Right lung (tissue), 10 donors: ENCODE results near the gene OR2A2. TPM values are rescaled to one million over a fixed set of nuclear protein-coding genes. Genes with fewer than 3 reads are reported as not detected.
"Not testable (repeated sequence)": the region's sequence is repeated elsewhere in the genome, so short reads cannot be mapped to it uniquely, and the experiment has no call there.

Experiments
- DNase-seq, 2 donors: peaks; one replicate each; pipeline ENCODE4 v3.0.0-alpha.2; 2013
- long read RNA-seq, 8 donors: transcript quantifications; one replicate each; lab custom pipeline, GENCODE V29; 2026
- polyA plus RNA-seq, 5 donors: library from polyadenylated mRNA; unstranded; fragments of 120-200 nt; gene quantifications; one replicate each; pipeline versions ENCODE4 v1.2.1 to v1.2.3, GENCODE V29; 2013; ENCODE audit warnings: inconsistent platforms in 1 of 5, low replicate concordance in 1 of 5; ENCODE audit not compliant: insufficient read length in 5 of 5, insufficient read depth in 1 of 5

OR2A2 gene, protein sequence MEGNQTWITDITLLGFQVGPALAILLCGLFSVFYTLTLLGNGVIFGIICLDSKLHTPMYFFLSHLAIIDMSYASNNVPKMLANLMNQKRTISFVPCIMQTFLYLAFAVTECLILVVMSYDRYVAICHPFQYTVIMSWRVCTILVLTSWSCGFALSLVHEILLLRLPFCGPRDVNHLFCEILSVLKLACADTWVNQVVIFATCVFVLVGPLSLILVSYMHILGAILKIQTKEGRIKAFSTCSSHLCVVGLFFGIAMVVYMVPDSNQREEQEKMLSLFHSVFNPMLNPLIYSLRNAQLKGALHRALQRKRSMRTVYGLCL
- not detected for polyA plus RNA-seq
- long read RNA-seq, donor 1, partial matches to known transcripts = 0 of 1 reads
- long read RNA-seq, donor 1, other reads (novel, unspliced or antisense) = 0 of 1 reads
- long read RNA-seq, donor 2 = 0 reads
- long read RNA-seq, donor 3 = 0 reads
- long read RNA-seq, donor 4 = 0 reads
- long read RNA-seq, donor 5 = 0 reads
- long read RNA-seq, donor 6 = 0 reads
- long read RNA-seq, donor 7 = 0 reads
- long read RNA-seq, donor 8 = 0 reads

DNA sequence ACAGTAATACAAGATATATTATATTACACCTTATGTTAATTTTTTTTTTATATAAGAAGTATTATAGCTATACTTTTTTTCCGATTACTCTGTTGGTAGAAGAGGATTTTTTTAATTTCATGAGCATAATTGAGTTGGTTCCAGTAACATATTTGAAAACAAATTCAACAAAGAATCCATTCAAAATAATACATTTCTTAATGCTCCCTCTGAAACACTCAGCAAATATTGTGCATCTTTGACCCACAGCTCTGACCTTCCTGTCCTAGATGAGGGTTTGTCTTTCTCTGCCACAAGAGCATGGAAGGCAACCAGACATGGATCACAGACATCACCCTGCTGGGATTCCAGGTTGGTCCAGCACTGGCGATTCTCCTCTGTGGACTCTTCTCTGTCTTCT lies at the start of gene OR2A2:
Gene OR2A2, plus strand, starts transcription at position 301 of the 400 bp plus-strand sequence. Its CDS starts 0 bp downstream, at position 301.
- DNase-seq = no peak

DNA sequence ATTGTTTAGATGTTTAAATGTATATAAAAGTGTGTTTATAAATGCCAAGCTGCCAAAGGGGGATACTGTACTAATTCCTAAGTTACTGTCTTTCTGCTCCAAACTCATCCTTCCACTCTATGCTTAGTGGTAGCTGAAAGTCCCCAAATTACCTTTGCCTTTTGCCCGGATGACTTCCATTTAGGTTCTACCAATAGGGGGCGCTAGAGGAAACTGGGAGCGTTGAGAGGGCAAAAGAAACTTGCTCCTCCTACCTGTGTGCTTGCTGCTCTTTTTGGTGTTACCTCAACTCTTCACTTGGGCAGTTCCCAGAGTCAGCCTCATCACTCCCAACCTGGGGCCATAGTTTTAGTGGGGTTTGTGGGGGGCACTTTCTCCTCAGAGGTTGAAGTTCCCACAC lies 45.7 kb upstream of the OR2A2 start:
- DNase-seq = no peak

DNA sequence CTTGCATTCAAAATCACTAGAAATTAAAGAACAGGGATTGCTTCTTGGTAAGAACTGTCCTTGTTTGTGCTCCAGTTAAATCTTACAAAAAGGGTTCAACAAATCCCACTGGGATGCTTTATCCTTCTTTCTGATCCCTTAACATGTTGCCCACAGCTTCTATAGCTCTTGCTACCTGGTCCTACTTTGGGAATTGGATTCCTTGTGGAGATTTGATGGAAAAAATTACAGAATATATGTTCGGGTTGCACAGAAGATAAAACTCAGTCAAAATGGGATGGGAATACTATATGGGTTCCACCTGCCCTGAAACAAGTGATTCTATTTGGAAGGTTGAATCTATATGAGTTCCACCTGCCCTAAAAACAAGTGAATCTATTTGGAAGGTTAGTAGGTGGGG lies 39.9 kb upstream of the OR2A2 start, which contains the start of gene OR2A25:
Gene OR2A25, plus strand, starts transcription at position 301 of the 400 bp plus-strand sequence. CDS start 4,409 bp downstream, outside the sequence.
- DNase-seq = no peak

DNA sequence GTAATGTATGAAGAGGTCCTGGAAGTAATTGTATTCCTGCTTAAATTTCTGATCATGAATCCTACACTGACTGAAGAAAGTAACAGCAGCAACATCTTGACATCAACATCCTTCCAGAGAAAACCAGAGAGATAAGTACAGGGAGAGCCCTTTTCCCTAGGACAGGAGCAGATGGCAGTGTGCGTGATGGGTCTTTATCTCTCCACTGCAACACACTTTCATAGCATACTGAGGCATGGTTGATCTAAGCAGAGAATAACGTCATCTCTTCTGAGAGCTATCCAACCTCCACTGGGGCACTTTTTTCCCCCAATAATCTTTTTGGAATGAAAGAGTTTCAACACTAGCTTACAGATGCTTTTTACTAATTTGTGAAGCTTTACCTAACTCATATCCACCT lies 39.4 kb upstream of the OR2A2 start:
- DNase-seq = no peak

DNA sequence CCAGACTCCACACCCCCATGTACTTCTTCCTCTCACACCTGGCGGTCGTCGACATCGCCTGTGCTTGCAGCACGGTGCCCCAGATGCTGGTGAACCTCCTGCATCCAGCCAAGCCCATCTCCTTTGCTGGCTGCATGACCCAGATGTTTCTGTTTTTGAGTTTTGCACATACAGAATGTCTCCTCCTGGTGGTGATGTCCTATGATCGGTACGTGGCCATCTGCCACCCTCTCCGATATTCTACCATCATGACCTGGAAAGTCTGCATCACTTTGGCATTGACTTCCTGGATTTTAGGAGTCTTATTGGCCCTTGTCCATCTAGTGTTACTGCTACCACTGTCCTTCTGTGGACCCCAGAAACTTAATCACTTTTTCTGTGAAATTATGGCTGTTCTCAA lies 35.0 kb upstream of the OR2A2 start:
- DNase-seq = no peak

DNA sequence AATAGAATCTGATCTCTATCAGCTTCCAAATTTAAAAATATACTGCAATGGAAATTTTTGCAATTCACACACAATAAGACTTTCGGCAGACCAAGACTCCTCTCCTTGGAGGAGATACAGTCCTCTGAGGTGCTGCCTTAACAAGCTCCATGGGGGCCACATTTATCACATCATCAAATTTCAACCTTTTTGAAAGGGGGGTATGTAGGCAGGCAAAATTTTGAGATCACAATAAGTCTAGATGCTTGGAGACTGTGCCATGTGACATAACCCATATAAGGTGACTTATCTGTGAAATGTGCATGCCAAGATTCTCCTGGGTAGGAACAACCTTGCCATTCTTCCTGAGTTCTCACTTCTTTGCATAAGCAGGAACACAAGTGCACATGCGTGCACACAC lies 23.4 kb upstream of the OR2A2 start, which contains the start of gene OR2A12:
Gene OR2A12, plus strand, starts transcription at position 301 of the 400 bp plus-strand sequence. CDS start 8,830 bp downstream, outside the sequence.
- DNase-seq = no peak

DNA sequence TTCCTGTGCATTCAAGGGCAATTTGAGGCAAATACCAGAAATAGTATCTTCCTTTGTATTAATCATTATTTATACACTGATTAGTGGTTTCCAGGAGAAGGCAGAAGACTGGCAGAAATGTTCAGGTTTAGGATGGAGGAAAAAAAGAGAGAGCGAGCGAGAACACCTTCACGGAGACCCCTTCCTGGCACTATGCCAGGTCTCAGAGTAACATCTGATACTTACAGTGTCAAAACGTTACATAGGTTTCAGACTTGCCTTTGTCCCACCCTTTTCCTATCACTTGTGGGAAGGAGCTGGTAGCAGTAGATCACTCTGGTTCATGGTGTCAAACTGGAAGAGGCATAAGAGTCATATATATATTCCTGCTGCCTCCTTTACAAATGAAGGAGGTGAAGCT lies 22.7 kb upstream of the OR2A2 start:
- DNase-seq = no peak

DNA sequence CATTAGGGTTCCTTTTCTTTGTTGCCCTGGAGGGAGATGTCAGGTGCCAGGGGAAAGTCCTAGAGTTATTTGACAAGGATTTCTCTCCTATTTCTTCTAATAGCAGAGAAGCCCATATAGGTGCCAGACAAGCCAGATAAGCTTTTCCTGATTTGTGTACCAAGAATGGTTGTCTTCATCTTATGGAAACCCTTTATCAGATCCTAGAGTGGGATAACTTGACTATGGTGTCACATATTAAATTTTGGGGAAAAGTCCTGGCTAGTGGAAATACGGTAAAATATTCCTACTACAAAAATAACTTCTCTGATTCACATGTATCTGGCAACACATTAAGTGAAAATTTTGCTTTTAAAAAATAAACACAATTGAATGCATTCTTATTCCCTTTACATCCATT lies 22.2 kb upstream of the OR2A2 start:
- DNase-seq = no peak

DNA sequence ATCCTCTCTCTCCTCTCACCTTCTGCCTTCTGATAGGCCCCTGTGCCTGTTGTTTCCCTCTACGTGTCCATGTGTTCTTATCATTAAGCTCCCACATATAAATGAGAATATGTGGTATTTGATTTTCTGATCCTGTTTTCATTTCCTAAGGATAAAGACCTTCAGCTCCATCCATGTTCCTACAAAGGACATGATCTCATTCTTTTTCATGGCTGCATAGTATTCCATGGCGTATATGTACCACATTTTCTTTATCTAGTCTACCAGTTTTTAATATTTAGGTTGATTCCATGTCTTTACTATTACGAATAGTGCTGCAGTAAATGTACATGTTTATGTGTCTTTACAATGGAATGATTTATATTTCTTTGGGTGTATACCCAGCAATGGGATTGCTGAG lies 18.7 kb upstream of the OR2A2 start:
- DNase-seq = no peak

DNA sequence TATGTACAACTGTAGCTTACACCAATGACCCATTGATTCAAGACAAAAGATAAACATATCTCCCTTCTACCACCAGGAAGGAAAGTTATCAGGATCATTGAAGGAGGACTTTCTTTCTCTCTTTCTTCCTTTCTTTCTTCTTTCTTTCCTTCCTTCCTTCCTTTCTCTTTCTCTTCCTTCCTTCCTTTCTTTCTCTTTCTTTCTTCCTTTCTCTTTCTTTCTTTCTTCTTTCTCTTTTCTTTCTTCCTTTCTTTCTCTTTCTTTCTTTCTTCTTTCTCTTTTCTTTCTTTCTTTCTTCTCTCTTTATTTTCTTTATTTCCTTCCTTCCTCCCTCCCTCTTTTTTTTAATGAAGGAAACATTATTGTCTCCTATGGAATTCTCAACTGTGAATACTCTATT lies 10.6 kb upstream of the OR2A2 start:
- no peak for DNase-seq

DNA sequence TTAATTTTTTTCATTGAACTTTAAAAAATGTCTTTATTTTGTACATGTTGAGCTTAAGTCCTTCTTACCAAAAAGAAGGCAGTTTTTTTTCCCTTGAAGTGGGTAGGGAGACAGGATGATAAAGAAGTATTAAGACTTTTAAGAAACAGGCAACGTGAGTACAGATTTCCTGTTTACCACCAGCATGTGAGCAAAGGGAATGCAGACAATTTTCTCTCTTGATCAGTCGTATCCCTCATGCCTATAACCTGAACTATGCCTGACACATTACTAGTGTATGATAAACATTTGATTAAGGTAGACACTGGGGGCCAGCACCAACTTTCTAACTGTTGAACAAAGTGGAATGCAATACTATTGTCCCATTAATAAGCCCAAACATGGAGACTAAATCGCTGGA lies 8.8 kb upstream of the OR2A2 start:
- no peak for DNase-seq

DNA sequence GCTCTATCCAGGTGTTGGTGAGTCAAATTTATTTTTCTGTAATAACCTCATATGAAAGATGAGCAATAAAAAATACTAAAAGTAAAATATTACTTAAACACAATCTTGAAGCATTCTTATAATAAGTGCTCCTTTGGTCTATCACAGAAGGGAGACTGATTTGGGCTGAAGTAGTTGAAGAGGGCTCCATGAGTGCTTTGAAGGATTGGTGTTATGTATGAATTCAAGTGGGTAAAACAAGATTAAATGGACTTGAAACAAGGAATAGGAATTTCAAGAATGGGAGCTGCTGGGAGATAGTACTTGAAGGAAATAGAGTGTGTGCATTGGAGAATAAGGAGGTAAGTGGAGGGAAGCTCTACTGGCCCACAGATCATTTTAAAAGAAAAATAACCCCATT lies 7.3 kb upstream of the OR2A2 start:
- no peak for DNase-seq

DNA sequence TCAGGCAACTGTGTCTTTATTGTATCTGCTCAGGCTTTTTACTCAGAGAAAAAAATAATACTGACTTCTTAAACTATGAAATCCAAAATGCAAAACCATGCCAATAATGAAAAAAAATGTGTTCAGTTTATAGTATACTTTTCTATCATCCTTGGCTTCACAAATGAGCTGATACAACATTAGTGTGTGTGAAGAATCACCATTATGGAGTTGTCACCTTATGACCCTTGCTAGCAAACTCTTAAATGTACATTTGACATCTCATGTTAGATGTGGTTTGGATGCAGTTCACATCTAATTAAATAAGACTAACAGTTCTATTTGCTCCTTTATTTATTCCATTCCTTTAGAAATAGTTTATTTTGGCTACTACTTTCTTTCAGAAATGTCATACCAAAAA lies 4.2 kb upstream of the OR2A2 start:
- peak; percentile 40 for DNase-seq

DNA sequence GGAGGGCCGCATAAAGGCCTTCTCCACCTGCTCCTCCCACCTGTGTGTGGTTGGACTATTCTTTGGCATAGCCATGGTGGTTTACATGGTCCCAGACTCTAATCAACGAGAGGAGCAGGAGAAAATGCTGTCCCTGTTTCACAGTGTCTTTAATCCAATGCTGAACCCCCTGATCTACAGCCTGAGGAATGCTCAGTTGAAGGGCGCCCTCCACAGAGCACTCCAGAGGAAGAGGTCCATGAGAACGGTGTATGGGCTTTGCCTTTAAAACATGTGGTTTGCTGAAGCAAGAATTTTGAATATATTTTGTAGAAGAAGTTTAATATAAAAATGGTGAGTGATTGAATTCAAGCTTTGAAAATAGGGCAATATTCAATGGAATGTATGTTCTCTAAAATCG lies 889 bp downstream of the OR2A2 start:
- no peak for DNase-seq

DNA sequence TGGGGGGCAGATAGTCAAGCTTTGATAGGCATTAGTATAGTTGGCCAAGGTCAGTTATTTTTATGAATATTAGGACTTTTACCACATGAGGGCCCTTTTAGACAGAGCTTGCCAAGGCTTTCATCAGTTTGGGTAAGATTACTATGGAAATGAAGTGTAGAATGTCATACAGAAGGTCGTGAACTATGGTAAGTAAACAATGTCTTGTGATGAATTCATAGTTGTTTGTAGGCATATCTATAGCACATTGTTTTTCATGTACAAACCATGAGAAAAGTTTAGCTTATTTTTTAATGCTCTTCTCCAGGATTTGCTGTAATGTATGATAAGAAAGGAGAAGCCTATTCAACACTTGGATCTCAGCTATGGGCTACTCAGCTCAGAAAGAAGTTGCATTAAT lies 4.3 kb downstream of the OR2A2 start:
- DNase-seq = peak; percentile 67 to 77

DNA sequence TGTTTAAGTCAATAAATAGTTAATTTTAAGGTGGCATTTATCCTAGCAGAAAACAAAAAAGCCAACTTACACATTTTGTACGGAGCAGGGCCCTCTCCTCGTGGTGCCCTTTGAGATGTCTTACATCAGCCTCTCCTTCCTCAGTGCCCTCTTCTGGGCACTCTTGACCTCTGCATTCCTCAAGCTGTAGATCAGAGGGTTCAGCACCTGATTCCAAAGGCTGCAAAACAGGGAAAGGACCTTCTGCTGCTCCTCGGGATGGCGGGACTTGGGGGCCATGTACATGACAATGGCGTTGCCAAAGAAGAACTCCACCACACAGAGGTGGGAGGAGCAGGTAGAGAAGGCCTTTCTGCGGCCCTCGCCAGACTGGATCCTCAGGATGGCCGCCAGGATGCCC lies 9.0 kb downstream of the OR2A2 start:
- DNase-seq = no peak

DNA sequence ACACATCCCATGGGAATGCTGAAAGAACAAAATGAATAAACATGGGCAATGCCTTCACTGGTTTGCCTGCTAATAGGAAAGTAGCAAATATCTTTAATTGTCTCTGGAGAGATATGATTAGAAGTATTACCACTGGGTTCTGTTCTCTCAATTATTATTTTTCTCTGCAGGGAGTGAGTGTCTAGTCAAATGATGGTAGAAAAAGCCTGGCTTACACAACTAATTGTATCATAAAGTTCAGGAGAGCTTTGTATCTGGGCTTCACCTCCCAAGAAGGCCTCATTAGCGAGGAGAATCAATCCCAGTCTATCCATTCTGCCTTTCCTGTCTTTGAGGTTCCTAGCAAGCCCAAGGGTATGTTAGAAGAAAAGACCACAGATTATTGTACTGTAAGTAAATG lies 13.5 kb downstream of the OR2A2 start, which contains the start of gene OR2A14:
Gene OR2A14, plus strand, starts transcription at position 301 of the 400 bp plus-strand sequence. CDS start 5,937 bp downstream, outside the sequence.
- DNase-seq = no peak

DNA sequence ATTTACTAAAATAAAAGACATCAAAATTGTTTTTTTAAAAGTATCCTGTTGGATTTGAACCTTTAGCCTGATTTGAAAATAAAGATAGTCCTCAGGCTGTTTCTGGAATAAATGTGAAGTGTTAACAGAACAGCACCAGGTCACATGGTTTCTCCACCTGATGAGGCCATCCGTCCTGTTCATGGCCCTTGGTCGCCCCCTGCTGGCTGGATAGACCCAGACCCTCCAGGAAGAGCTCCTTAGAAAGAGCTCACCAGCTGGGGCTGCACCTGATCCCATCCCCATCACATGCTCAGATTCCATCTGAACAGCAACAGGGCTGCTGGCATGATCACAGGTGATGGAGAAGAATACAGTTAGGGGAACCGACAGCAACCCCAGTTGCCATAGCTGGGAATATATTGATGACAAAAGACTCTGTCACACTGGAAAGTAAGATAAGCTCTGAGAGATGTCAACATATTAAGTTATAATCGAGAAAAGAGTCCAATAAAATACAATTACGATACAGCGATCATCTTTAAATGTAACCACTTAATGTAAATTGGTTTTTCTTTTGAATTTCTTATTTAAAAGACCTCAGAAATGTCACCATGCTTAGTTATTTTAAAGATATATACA lies 18.4 kb downstream of the OR2A2 start:
- DNase-seq = peak; percentile 60 to 78

DNA sequence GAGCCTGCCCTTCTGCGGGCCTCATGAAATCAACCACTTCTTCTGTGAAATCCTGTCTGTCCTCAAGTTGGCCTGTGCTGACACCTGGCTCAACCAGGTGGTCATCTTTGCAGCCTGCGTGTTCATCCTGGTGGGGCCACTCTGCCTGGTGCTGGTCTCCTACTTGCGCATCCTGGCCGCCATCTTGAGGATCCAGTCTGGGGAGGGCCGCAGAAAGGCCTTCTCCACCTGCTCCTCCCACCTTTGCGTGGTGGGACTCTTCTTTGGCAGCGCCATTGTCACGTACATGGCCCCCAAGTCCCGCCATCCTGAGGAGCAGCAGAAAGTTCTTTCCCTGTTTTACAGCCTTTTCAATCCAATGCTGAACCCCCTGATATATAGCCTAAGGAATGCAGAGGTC lies 20.2 kb downstream of the OR2A2 start:
- not testable (repeated sequence) for DNase-seq

DNA sequence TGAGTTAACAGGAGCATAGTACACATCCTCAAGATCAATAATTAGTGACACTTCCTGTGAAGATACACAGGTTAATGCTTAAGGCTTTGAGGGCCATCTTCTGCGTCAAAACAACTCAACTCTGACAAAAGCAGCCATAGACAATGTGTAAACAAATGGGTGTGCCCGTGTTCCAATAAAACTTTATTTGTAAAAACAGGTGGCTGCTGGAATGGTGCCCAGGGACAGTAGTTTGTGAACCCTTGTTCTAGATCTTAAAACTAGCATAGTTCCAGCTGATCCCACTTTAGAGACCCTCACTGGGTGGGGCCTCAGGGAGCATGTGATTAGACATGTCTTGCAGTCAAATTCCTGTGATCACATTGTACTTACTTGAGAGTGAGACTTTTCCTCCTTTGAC lies 21.3 kb downstream of the OR2A2 start:
- no peak for DNase-seq

DNA sequence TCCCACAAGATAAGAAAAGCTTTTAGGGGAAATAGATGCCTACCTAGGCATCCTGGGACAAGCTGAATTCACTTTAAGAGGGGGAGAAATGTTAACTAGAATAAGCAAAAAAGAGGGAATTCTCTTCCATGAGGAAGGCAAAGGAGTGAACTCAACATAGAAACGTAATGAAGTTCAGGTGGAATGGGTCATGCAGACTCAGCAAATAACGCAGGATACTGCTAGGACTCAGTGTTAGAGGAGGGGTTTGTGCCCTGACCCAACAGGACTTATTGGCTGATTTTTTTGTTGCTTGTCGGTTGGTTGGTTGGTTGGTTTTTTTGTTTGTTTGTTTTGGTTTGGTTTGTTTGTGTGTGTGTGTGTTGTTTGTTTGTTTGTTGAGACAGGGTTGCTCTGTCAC lies 22.9 kb downstream of the OR2A2 start:
- no peak for DNase-seq

DNA sequence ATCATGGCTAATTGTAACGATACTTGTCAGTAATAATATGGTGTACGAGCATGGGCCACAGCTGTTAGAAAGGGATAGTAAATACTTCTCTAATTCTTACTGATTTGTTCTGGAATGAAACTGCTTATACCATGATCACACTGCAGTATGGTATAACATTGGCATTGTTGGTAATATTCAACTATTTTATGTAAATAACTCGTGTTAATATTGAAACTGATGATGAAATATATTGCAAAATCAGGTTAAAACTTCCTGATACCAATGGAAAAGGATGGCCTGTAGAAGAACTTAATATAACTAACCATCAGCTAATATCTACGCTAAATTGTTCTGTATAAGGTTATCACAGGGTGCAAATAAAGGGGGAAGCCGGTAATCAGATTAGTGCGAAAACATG lies 23.9 kb downstream of the OR2A2 start:
- no peak for DNase-seq

DNA sequence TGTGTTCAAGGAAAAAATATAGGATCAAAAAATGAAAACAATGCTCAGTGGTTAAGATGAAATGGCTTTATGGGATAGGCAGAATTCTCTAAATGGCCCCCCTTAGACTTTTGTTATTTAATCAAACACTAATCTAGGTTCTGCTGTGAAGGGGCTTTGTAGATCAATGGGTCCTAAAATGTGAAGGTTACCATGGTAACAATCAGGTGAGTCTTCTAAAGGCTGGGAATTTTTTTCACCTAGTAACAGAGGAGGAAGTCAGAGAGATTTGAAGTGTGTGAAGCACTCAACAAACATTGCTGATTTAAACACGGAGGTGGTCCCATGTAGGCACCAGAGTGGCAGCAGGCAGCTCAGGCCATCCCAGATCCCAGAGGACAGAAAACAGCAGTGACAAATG lies 24.7 kb downstream of the OR2A2 start:
- no peak for DNase-seq
